Smooth muscle cell (in vitro differentiated cells): ENCODE data around the gene DCTN3. TPM values are rescaled to one million over a fixed set of nuclear protein-coding genes. Genes with fewer than 3 reads are reported as not detected.

Experiments used
- DNase-seq: peaks from one replicate; lab custom pipeline; 2025; ENCODE audit not compliant: unreplicated experiment; lab: John Stamatoyannopoulos, UW
- H2AFZ ChIP-seq: fragments of 200-600 bp; sonication (generic); 2 replicates; pipeline ENCODE4 v1.6.0; 2016; ENCODE audit warnings: antibody characterized with exemption, low read depth, mild to moderate bottlenecking
- H3F3A ChIP-seq: fragments of 200-600 bp; sonication (generic); 2 replicates; pipeline ENCODE4 v1.6.0; 2017; ENCODE audit warnings: antibody characterized with exemption, low read depth
- H3K27ac ChIP-seq: fragments of 200-600 bp; sonication (generic); 2 replicates; pipeline ENCODE4 v1.5.1; 2016; ENCODE audit warnings: low read depth, mild to moderate bottlenecking
- H3K27me3 ChIP-seq: fragments of 200-600 bp; sonication (generic); 2 replicates; pipeline ENCODE4 v1.6.1; 2016; ENCODE audit warnings: low read depth, mild to moderate bottlenecking
- H3K36me3 ChIP-seq: fragments of 200-600 bp; sonication (generic); 2 replicates; pipeline ENCODE4 v1.5.1; 2016; ENCODE audit warnings: low read depth
- H3K4me1 ChIP-seq: fragments of 200-600 bp; sonication (generic); 2 replicates; pipeline ENCODE4 v1.5.1; 2016; ENCODE audit warnings: low read depth
- H3K4me2 ChIP-seq: fragments of 200-600 bp; sonication (generic); 2 replicates; pipeline ENCODE4 v1.6.0; 2016; ENCODE audit warnings: mild to moderate bottlenecking
- H3K4me3 ChIP-seq: fragments of 200-600 bp; sonication (generic); 2 replicates; pipeline ENCODE4 v1.5.1; 2016; ENCODE audit warnings: mild to moderate bottlenecking
- H3K79me2 ChIP-seq: fragments of 200-600 bp; sonication (generic); 2 replicates; pipeline ENCODE4 v1.6.0; 2016; ENCODE audit warnings: low read depth, mild to moderate bottlenecking
- H3K9ac ChIP-seq: fragments of 200-600 bp; sonication (generic); 2 replicates; pipeline ENCODE4 v1.6.0; 2016; ENCODE audit warnings: low read depth
- H3K9me3 ChIP-seq: fragments of 200-600 bp; sonication (generic); replicated peaks from 2 replicates; pipeline ENCODE4 v1.5.1; 2016; ENCODE audit warnings: low read depth
- H4K20me1 ChIP-seq: fragments of 200-600 bp; sonication (generic); 2 replicates; pipeline ENCODE4 v1.6.0; 2016; ENCODE audit warnings: low read depth
- CTCF ChIP-seq: fragments of 200-600 bp; sonication (generic); IDR thresholded peaks from 2 replicates; pipeline ENCODE4 v1.5.1; 2017; ENCODE audit warnings: borderline replicate concordance, mild to moderate bottlenecking, antibody characterized with exemption; ENCODE audit not compliant: insufficient read depth, poor library complexity, severe bottlenecking
- WGBS: methylation state at CpG from one replicate; pipeline ENCODE4 v1.1.7; 2016; ENCODE audit warnings: low lambda C conversion rate; 5-methylcytosine and 5-hydroxymethylcytosine counted together
- polyA plus RNA-seq: library from polyadenylated mRNA; unstranded; fragments of >200 nt; fragmentation: Nextera tagmentation; extraction: Ambion mirVana; gene quantifications from 2 replicates; pipeline ENCODE4 v1.2.1, GENCODE V29; 2016
- total RNA-seq: library from RNA; depleted of rRNA; stranded (reverse); fragments of >200 nt; gene quantifications from 2 replicates; pipeline ENCODE4 v1.2.3, GENCODE V29; 2014

Gene DCTN3
- total and polyA plus RNA-seq, 2 experiments from 2014 or later: 87.6 to 142 TPM

DNA sequence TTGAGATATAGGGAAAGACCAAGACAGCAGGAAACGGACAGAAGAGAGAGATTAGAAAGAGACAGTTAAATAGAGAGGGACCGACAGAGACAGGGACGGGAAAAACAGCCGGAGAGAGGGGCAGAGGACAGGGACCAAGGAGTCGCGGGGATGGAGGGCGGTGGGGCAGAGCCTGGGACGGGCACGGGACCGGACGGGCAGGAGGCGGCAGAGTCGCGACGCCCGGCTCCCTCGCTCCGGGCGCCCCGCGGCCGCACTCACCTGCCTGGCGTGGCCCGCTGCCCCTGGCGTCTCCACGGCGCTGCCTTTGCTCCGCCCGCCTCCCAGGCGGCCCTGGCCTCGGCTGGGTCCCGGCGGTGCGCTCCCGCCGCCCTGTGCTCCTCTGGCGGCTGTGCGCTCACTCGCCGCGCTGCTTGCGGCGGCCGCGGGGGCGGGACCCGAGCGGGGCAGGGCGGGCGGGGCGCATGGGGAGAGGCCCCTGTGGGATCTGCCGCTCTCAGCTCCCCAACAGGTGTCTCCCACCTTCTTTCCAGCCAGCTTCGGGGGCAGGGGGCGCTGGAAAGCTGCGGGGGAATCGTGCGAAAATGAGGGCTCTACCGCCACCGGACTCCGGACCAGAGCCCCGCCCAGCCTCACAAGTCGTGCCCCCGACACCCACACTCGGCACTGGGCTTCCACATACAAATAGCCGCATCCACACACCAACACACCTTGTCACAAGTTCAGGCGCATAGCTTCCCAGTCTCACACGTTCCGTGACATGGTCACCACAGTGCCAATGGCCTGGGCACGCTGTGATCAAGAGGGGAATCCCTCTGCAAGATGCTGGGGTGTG lies 8.6 kb upstream of the DCTN3 start, which contains the start of gene ARID3C:
ARID3C (minus strand) TSS at position 411 of the 835 bp plus-strand sequence. CDS start 1,052 bp downstream, outside the sequence.
- Histone ChIP-seq H3K27ac (no peak within 1 kb of the TSS), H3K79me2 (no peaks in the 10 kb centered on the region), H3K4me1 (peaks cover 45% of the 10 kb centered on the region), H3K4me2 (peak within 1 kb of the TSS; percentile 86), H2AFZ (no peak within 1 kb of the TSS), H3K27me3 (peaks cover 84% of the 10 kb centered on the region), H3F3A (no peaks in the 10 kb centered on the region), H4K20me1 (no peaks in the 10 kb centered on the region), H3K9ac (no peak within 1 kb of the TSS), H3K9me3 (no peaks in the 10 kb centered on the region), H3K36me3 (no peaks in the 10 kb centered on the region), H3K4me3 (peak within 1 kb of the TSS; percentile 40)
- TF ChIP-seq CTCF: no peak
- DNase-seq: no peak
- WGBS: 2% methylated on average over 38 of the region's 69 CpGs

- Histone ChIP-seq H4K20me1 (no peaks in the 10 kb centered on the region), H3K4me2 (peak overlapping the region; percentile 86), H3K79me2 (no peaks in the 10 kb centered on the region), H2AFZ (no peak overlapping the region), H3K9me3 (no peaks in the 10 kb centered on the region), H3K9ac (no peak overlapping the region), H3K27ac (no peak overlapping the region), H3K27me3 (peaks cover 86% of the 10 kb centered on the region), H3K4me1 (peaks cover 37% of the 10 kb centered on the region), H3K36me3 (no peaks in the 10 kb centered on the region), H3F3A (no peaks in the 10 kb centered on the region), H3K4me3 (peak overlapping the region; percentile 40)
- WGBS: 63% methylated on average over 18 of the region's 20 CpGs
- TF ChIP-seq CTCF: no peak
- no peak for DNase-seq
Observed at GRCh38 chr9:34627716-34628655, 7.7 kb upstream of the DCTN3 start.

DNA sequence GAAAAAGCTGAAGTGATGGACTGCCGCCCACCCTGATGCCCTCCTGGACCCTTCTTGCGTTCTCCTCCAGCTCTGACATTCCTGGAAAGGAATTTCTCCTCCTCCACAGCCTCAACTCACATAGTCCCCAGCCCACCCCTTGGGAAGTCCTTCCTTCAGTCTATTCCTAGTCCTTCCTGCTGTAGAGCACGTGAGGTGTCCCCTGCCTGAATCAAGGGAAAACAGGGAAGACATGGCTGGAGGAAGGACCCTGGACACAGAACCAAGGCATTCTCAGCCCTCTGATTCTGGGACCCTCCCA lies 4.8 kb upstream of the DCTN3 start:
- H2AFZ ChIP-seq: no peak overlapping the region
- no peak for TF ChIP-seq CTCF
- no peak overlapping the region for H3K4me2 ChIP-seq
- no peak overlapping the region for H3K4me3 ChIP-seq
- no peak for DNase-seq
- no peaks in the 10 kb centered on the region for H4K20me1 ChIP-seq
- H3K36me3 ChIP-seq: no peaks in the 10 kb centered on the region
- no peaks in the 10 kb centered on the region for H3K9me3 ChIP-seq
- peaks cover 64% of the 10 kb centered on the region for H3K27me3 ChIP-seq
- H3K27ac ChIP-seq: no peak overlapping the region
- H3F3A ChIP-seq: no peaks in the 10 kb centered on the region
- H3K9ac ChIP-seq: no peak overlapping the region
- no peaks in the 10 kb centered on the region for H3K79me2 ChIP-seq
- peaks cover 27% of the 10 kb centered on the region for H3K4me1 ChIP-seq
- 58% methylated on average over 3 of the region's 3 CpGs for WGBS
